Choroid plexus epithelial cell (primary cell): ENCODE data around the gene GCSH.

Experiments used
- DNase-seq: peaks from one replicate; pipeline ENCODE4 v3.0.0-alpha.2; 2010; ENCODE audit warnings: low read depth
- H3K4me3 ChIP-seq: 2 replicates; pipeline ENCODE4 v1.5.1; 2011; ENCODE audit warnings: low read depth, mild to moderate bottlenecking, control low read depth, low read length, moderate library complexity
- CTCF ChIP-seq: conservative IDR thresholded peaks from 2 replicates; pipeline ENCODE4 v1.5.1; 2011; ENCODE audit warnings: low read depth, mild to moderate bottlenecking, control low read depth, inconsistent platforms, low read length, moderate library complexity

GCSH gene

GRCh38 chr16:81095953-81096714 is at the start of gene GCSH:
Gene GCSH (minus strand): TSS chr16:81096395. CDS start chr16:81096278, 117 bp downstream.
- no peak for TF ChIP-seq CTCF
- peak; percentile 99 for DNase-seq
- peak within 1 kb of the TSS; percentile 82 for H3K4me3 ChIP-seq

DNA sequence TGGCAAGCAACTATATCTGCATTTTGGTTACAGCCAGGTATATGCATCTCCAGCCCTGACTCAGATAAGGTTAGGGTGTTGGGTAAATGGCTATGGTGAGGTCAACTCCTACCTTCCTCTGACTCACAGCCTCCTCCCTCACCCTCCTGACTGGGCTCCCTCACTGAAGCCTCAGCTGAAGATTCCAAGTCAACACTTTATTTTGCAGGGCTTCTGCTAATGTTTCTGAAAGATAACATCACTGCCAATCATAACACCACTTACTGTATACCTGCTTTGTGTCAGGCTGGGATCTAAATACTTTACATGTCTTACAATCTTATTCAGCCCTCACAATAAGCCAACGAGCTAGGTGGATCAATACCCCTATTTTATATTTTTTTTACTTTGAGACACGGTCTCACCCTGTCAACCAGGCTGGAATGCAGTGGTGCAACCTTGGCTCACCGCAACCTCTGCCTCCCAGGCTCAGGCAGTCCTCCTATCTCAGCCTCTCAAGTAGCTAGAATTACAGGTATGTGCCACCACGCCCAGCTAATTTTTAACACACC is 47.8 kb upstream of the GCSH start:
- no peak overlapping the region for H3K4me3 ChIP-seq
- no peak for TF ChIP-seq CTCF

GRCh38 chr16:81142864-81143263 is 46.7 kb upstream of the GCSH start:
- no peak for DNase-seq
- no peak for TF ChIP-seq CTCF

More for the DNA sequence above, 47.8 kb upstream of the GCSH start:
- DNase-seq, result no peak

GRCh38 chr16:81140930-81141780 is 45.0 kb upstream of the GCSH start:
- peak; percentile 11 for DNase-seq
- peak; percentile 44 for TF ChIP-seq CTCF
- no peak overlapping the region for H3K4me3 ChIP-seq

More at GRCh38 chr16:81142864-81143263, 46.7 kb upstream of the GCSH start:
- no peak overlapping the region for H3K4me3 ChIP-seq

DNA sequence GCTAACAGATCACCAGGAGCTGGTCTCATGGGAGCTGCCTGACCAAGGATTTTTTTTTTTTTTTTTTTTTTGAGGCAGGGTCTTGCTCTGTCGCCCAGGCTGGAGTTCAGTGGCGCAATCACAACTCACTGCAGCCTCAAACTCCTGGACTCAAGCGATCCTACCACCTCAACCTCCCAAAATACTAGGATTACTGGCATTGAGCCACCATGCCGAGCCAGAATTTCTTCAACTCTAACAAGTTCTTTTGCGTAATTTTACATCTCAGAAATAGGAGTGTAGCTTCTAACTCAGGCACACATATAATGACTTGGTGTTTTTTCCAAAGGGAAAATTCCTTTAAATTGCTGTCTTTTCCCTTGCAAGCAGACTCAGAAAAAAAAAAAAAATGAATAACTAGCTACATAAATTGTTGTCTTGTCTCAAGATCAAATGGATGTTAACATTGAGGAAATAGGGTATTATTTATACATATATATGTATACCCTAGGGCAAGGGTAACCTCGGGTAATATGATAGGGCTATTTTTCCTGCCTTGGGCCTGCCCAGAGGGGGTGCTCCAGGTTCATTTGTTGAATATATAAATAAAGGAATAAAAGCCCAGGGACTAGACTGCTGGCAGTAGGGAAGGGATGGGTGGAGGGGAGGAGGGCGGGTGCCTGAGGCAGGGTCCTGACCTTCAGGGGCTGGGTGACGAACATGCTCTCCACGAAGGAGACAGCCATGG is 42.8 kb upstream of the GCSH start:
- DNase-seq, result no peak
- H3K4me3 ChIP-seq, result no peak overlapping the region
- peak; percentile 16 for TF ChIP-seq CTCF

- DNase-seq, result no peak
- TF ChIP-seq CTCF, result no peak
- no peak overlapping the region for H3K4me3 ChIP-seq
These were observed 41.6 kb upstream of the GCSH start for GRCh38 chr16:81137754-81138153.
